ENCODE data around the gene COL20A1.

The COL20A1 gene

DNA sequence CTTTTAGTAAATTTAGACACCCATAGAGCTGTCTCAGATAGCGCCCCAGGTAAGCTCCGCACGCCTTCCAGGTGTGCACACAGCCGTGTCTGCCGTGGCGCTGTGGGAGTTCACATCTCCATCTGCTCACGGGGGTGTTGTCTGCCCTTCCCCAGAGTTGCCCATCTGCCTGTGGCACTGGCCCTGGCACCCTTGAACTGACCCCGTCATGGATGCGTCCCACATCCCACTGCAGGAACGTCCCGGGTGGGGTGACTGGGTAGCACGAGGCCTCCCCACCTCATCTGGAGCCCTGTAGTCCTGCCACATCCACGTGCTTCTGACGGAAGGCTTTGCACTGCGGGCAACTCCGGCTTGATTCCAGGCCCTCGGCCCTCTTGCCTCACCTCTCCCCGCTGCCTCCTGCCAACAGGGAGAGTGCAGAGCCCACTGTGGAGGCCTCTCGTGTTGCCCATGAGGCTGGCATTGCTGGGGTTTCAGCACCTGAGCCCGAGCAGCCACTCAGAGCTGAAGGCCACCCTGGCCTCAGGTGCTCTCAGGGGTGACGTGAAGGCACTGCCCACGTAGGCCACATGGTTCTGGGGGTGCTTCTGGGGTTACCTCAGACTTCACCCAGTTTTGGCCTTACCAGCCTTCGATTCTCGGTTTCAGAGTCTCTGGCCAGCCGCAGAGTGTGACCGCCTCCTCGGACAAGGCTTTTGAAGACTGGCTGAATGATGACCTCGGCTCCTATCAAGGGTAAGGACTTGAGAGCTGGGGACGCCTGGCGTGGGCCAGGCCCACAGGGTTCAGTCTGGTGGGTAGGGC, 15.3 kb upstream of the COL20A1 start:
- no peak for DNase-seq (ENCODE audit: low spot score)

- DNase-seq (ENCODE audit: low spot score) = no peak
These were observed 14.3 kb upstream of the COL20A1 start for GRCh38 chr20:63278661-63279060.

- no peak for DNase-seq (ENCODE audit: low spot score)
These were observed 13.1 kb upstream of the COL20A1 start for GRCh38 chr20:63279931-63280330.

DNA sequence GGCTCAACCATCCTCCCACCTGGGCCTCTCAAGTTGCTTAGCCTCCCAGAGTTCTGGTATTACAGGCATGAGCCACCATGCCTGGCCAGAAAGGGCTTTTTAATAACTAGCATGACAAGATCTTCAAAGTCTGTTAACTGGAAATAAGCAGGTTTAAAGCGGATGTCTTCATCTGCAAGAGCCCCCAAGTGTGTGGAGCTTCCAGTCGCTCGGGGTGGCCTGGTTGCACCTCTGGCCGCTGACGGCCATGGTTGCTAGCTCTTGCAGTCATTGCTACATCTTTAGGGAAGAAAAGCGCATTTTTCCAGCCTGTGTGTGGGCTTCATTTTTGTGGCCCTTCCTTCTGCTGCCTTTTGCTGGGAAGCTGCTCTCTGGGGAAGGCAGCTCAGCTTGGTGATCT, 12.6 kb upstream of the COL20A1 start:
- DNase-seq (ENCODE audit: low spot score) = no peak

DNA sequence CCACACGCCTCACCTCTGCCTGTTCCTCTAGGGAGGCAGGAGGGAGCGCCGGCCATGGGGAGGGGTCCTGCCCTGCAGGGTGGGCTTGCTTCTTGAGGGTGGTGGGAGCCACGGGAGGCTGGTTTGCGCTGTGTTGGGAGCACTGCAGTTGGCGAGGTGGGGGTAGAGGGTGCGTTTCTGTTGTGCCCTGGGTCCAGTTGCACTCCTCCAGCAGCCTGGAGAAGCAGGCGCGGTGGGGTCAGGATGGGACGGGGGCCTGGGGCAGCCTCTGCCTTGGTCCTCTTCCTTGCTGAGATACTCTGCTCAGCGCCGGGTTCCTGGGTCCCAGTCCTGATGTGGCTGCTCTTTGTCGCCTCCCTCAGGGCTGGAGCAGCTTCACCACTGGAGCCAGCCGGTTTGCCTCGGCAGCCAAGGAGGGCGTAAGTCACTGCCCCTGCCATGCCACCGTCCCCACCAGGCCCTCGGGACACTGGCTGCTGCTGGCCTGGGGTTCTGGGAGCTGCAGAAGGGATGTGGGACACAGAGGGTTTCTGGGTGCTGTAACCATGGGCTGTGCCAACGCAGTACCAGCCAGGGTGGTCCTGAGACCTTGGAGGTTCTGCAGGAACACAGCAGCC, 11.9 kb upstream of the COL20A1 start:
- no peak for DNase-seq (ENCODE audit: low spot score)

DNA sequence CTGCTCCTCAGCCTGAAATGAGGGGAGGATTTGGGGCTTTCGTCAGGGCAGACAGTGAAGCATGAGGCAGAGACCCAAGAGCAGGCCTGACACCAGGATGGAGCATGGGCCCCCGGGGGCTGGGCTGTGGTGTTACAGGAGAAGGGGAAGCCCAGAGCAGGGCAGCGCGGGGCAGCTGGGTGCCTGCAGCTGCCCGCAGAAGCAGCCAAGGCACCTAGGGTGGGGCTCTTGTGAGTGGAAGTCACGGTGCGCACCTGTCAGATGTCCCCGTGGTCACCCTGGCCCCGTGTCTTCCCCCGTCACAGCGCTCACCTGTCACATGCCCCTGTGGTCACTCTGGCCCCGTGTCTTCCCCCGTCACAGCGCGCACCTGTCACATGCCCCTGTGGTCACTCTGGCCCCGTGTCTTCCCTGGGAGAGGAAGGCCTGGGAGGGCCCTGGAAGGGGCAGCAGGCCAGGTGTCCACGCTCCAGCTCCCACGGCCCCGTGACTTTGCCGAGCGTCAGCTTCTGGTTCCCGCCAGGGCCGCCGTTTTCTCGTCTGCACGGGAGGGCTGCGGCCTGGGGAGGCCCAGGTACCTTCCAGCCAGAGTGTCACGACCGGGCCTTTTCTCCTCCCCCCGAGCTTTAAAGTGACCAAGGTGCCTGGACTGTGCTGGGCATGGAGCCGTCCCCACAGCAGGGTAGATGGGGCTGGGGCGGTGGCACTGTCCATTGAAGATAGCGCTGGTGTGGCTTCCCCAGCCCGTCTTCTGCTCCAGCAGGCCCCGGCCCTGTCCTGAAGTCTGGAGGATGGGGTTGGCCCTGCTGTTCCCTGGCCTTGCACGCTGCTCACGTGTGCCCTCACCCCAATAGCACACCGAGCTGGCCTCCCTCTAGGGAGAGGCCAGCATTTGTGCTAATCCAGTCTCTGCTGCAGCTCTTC, 11.0 kb upstream of the COL20A1 start:
- DNase-seq (ENCODE audit: low spot score) = no peak

DNA sequence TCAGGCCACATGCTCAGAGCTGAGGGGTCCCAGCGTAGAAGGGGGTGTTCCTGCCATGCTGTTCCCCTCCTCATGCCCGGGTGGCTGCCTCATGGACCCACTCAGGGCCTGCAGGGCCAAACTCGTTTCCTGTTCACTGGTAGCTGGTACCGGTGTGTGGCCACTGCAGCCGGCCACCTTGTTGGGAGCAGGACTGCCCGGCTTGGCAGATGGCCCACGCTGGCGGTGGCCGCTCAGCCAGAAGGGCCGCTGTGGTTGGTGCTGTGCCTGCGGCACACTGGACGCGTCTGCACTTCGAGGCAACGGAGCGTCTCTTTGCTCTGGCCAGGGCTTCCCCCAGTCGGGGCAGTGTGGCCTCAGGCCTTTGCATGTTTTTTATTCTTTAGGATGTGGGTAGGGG, 10.0 kb upstream of the COL20A1 start:
- peak; percentile 52 for DNase-seq (ENCODE audit: low spot score)

DNA sequence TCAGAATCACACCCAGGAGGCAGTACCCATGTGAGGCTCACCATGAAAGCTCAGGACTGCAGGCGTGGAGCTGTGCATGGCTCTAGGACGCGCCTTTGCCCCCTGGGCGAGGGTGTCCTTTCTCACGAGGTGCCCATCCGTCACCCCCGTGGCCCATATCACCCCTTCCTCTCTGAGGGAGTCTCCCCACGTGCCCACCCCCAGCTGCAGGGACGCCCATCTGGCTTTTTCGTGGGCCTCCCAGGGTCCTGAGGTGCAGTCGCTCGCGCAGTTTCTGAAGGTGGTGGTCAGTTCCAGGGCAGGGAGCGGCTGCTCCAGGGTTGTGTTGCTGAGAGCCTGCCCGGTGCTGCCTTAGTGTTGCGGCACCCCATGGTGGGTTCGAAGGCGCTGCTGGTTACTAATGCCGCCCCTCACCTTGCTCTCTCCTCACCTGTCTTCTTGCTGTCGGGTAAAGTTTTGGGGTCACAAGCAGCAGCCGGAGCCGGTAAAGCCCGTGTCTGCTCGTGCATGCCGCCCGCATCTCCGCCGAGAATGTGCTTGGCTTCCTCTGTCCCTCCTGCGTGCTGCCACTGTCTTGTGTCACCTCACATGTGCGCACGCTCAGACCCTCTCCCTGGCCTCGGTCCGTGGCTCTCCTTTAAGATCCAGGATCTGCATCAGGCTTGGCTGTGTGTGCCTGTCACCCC, 9.4 kb upstream of the COL20A1 start:
- no peak for DNase-seq (ENCODE audit: low spot score)

DNA sequence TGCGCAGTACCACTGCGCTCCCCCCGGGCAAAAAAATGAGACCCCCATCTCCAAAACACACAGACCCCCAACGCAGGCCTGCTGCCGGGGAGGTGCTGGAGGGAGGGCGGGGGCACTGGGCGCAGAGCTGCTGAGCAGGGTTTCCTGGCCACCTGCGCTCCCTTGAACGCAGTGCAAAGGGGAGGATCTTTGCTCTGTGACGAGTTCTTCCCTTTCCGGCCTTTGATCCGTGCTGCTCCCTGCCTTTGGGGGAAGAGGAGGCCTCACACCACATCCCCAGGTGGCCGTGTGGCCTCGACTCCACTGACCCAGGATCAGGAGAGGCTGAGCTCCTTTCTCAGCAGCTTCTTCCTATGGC, 8.9 kb upstream of the COL20A1 start:
- no peak for DNase-seq (ENCODE audit: low spot score)

GRCh38 chr20:63284544-63284949, 8.4 kb upstream of the COL20A1 start:
- no peak for DNase-seq (ENCODE audit: low spot score)

DNA sequence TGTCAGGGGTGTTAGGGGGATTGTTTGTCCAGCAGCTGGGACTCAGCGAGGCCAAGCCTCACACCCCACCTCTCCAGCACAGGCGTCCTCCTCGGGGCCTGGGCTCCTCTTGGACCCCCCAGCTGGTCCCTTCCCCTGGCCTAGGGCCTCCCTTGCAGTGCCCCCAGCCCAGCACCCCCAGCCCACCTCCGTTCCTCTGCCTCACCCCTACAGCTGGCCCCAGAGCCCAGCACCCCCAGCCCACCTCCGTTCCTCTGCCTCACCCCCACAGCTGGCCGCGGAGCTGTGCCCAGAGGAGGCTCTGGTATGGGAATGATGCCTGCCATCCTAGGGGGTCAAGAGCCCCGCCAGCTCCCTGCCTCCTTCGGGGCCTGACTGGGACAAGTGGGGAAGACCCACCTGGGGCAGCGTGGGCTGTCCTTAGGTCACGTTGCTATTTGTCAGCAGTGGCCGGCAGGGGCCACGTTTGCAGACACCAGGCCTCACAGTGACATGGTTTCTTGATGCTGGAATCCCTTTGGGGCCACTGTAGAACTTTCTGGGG, 7.9 kb upstream of the COL20A1 start:
- DNase-seq (ENCODE audit: low spot score) = no peak

DNA sequence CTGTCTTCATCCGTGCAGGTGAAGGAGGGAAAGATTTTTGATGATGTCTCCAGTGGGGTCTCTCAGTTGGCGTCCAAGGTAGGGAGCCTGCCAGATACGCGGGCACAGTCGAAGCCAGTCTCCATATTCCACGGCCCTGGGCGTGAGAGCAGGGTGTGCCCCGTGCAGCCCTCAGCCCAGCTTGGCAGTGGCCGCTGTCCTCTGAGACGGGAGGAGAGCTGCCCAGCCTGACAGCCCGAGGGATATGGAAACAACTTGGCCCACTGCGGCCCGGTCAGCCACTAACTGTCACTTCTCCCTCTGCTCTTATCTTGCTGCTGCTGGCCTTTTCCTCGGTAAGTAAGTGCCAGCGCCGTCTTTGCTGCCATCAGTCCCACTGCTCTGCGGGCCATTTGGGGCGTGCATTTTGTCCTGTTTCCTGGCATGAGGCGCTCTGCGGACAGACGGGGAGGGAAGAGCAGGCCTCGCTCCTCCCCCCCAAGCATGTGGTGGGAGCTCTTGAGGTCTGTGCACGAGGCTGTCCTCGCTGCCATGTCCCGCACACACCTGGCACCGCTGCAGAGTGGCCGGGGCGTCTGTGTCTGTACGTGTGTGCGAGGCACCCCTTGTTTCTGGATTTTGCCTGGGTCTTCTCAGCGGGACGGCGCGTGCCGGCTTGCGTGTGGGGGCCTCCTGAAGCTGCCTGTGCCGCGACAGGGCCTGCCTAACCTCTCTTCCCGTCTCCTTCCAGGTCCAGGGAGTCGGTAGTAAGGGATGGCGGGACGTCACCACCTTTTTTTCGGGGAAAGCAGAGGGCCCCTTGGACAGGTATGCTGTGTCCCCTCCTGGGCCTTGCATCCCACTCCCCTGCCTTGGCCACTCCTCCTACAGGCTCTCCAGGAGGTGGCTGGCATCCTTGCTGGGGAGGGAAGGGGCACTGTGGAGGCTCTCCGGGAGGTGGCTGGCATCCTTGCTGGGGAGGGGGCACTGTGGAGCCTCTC, 7.1 kb upstream of the COL20A1 start:
- no peak for DNase-seq (ENCODE audit: low spot score)

DNA sequence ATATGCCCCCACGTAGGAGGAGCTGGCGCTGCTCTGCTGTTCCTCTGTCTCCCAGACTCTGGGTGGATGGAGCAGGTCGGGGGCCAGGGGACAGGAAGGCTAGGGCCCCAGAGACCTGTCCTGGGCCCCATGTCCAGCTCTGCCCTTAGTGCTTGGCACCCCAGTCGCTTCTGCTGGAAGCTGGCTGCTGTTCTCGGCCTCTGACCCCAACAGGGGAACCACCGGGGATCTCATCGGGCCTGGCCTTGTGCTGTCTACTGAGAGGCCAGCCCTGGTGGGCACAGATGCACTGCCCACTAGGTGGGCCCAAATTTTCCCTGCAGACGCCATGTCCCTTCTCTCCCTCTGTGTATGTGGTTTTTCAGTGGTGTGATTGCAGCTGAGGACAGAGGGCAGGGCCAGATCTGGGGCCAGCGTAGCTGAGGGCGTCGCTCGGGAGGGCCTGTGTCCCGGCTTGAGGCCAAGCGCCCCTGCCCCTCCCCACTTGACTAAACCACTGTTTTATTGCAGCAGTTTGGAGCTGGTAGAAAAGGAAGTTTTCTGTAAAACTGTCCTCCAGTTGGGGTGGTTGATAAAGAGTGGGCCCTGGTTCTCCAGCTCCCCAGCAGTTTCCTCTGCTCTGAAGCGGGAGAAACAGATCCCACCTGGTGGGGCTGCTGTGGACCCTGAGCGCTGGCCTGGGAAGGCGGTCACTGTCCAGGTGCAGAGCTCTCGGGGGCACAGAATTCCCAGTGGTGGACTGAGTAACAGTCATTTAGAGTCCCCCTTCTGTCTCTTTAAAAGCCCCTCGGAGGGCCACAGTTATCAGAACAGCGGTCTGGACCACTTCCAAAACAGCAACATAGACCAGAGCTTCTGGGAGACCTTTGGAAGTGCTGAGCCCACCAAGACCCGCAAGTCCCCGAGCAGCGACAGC, 5.9 kb upstream of the COL20A1 start:
- no peak for DNase-seq (ENCODE audit: low spot score)

DNA sequence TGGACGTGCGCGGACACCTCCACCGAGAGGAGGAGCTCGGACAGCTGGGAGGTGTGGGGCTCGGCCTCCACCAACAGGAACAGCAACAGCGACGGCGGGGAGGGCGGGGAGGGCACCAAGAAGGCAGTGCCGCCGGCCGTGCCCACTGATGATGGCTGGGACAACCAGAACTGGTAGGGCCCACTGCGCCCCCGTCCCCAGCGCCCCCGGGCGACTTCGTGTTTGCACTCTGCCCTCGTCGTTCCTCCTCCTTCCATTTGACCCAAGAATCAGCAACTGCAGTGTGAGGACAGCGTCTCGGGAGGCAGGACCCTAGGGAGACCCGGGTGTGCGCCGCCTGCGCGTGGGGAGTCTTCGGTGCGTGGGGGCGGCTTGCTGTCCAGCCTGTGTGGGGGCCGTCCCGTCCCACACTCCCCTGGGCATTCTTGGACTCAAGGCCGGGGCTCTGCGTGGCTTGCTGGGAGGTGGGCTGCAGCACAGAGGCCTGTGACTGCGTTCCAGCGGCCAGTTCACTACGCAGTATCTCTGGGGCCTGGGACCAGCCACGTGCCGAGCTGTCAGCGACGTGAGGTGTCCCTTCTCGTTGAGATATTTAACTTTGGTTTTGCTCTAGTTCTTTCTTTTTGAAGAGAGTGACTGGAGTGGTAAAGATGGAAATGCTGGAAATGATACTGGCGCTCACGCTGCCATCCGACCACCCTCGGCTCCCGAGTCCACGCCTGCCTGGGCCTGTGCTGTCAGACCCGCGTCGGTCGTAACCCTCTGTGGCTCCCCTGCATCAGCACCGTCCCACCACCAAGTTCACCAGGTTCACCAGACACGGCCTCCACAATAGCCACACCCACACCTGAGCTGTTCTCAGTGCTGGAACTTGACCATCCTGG, 5.0 kb upstream of the COL20A1 start:
- no peak for DNase-seq (ENCODE audit: low spot score)

DNA sequence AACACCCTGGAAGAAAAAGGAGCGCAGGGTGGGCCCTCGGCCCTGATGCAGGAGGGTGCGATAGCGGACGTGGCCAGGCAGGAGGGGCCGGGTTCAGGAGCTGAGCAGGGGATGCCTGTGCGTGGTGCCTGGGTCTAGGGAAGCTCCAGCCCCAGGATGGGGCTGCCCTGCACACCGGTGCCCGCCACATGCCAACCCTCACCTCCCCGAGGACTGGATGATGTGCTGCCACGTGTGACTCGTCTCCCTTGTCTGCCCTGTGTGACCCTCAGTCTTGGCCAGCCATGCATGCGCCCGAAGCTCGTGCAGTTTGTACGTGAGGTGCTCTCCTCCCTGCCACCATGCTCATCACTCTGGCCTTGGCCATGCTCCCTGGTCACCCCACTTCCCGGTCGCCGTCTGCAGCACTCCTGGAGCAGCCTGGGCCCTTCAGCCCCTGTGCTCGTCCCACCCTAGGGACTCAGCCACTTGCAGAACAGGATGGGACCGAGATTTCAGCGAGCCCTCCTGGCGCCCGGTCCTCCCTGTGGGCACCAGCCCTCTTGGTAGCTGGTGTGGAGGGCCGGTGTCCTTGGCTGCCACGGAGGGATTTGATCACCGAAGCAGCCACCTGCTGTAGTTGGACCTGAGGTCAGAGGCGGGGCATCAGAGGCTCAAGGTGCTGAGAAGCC, 4.3 kb upstream of the COL20A1 start:
- no peak for DNase-seq (ENCODE audit: low spot score)

DNA sequence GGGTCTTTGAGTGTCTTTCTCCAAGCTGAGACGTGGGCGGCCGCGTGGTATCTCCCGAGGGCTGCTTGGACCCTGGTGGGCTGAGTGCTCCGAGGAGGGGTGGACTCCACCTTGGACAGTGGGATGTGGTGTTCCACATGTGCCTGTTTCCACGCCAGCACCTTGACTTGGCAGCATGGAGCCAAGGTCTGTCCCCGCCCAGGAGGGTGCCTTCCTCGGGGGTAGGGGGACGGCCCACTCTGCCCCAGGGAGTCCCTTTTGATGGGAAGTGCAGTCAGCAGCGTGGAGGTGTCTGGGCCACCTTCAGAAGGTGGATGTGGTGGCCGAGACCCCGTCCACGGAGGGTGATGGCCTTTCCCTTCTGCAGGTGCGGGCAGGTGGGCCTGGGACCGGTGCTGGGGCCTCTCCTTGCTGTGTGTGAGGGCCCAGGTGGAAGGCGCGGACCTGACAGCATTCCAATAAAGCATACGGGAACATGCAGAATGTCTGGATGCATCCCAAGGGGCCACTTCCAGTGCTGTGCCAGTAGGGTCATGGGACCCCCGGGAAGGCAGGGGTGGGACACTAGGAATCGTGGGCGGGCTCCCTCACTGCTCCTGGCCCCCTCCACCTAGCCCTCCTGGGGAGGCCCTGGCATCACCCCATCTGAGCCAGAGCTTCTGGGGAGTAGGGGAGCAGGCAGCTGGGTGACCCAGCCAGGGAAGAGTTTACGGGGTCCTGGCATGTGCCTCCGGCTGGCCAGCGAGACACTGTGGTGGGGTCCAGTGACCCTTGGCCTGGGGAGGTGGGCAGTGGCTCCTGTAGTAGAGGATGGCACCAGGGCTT, 3.5 kb upstream of the COL20A1 start:
- no peak for DNase-seq (ENCODE audit: low spot score)

GRCh38 chr20:63290136-63290676, 2.8 kb upstream of the COL20A1 start:
- no peak for DNase-seq (ENCODE audit: low spot score)
